ENCODE data around the gene SAPCD2. TPM values are rescaled to one million over a fixed set of nuclear protein-coding genes. Genes with fewer than 3 reads are reported as not detected.

SAPCD2 gene
- total RNA-seq, 1 donor from 2014 or later = 5.3 TPM

DNA sequence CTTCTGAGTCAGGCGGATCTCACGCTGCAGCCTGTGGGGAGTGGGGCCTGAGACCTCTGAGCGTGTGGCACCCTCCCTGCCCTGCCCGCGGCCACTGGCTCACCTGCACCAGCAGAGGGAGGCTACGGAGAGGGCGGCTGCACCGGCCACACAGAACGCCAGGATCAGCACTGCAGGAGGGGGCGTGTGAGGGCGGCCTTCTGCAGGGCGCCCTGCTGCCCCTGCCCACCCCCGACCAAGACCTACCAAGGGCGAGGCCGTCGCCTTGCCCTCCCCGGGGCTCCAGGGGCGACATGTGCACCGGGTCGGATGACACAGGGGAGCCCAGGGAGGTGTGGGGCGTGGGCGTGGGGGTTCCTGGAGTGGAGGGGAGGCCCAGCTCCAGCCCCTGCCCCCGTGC, 29.8 kb downstream of the SAPCD2 start:
- DNase-seq (ENCODE audit: low read depth) = no peak
- Histone ChIP-seq H3K27me3 (ENCODE audit: control insufficient read depth, insufficient read depth, low read length) (no peaks in the 10 kb centered on the region), H3K36me3 (ENCODE audit: control insufficient read depth, insufficient read depth, low read length) (no peaks in the 10 kb centered on the region), H3K4me3 (ENCODE audit: low read depth, low read length) (no peak overlapping the region)
- TF ChIP-seq, protein P1, sequence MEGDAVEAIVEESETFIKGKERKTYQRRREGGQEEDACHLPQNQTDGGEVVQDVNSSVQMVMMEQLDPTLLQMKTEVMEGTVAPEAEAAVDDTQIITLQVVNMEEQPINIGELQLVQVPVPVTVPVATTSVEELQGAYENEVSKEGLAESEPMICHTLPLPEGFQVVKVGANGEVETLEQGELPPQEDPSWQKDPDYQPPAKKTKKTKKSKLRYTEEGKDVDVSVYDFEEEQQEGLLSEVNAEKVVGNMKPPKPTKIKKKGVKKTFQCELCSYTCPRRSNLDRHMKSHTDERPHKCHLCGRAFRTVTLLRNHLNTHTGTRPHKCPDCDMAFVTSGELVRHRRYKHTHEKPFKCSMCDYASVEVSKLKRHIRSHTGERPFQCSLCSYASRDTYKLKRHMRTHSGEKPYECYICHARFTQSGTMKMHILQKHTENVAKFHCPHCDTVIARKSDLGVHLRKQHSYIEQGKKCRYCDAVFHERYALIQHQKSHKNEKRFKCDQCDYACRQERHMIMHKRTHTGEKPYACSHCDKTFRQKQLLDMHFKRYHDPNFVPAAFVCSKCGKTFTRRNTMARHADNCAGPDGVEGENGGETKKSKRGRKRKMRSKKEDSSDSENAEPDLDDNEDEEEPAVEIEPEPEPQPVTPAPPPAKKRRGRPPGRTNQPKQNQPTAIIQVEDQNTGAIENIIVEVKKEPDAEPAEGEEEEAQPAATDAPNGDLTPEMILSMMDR (IDR thresholded peaks at IDR 0.05; ENCODE audit: insufficient read depth, low read length, poor library complexity, severe bottlenecking) = no peak

DNA sequence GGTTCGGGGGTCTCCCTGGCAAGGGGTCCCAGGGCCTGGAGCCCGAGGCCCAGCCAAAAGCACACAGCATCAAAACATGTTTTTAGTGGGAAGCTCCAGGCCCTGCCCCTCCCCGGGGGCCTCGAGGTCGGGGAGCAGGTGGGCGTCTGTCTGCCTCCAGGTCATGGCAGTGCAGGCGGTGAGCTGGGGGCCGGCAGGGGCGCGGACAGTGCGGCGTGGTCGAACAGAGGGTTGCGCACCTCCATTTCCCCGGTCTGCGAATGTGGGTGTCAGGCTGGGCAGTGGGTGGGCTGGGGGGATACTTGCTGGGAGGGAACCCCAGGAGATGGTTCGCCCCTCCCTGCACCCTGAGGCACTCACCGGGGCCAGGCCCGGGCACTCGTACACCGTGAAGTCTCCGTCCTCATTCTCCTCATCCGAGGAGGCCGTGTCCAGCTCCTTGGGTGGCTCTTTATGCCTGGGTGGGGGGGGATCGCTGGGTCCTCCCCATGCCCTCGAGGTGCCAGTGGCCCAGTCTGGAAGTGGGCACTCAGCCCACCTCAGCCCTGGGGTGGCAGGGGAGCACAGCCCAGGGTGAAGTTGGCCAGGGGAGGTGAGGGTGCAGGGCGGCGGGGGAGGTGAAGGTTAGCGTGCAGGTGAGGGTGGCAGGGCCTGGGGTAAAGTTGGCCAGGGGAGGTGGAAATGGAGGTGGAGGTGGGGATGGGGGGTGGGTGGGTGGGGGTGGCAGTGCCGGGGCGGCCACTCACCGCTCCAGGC, 30.6 kb downstream of the SAPCD2 start:
- H3K36me3 ChIP-seq (ENCODE audit: control insufficient read depth, insufficient read depth, low read length) = no peaks in the 10 kb centered on the region
- no peaks in the 10 kb centered on the region for H3K27me3 ChIP-seq (ENCODE audit: control insufficient read depth, insufficient read depth, low read length)
- TF ChIP-seq, protein P1 (IDR thresholded peaks at IDR 0.05; ENCODE audit: insufficient read depth, low read length, poor library complexity, severe bottlenecking) = no peak
- no peak overlapping the region for H3K4me3 ChIP-seq (ENCODE audit: low read depth, low read length)
- DNase-seq (ENCODE audit: low read depth) = no peak

DNA sequence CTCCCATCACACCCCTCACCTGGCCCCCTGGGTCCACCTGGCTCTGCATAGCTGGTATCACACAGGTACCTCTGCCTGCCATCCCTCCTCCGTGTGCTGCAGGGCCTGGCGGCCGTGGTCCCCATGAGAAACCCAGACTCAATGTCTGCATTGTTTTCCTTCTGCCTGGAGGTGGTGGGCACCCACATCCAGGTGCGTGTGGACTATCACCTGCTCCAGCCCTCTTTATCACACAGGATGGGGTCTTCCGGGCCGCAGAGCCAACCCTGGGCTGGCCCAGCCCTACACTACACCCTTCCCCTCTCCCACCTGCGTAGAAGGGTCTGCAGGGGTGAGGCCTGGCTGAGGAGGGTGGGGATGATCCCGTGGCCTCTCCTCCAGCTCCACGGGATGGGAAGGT, 31.4 kb downstream of the SAPCD2 start:
- Histone ChIP-seq H3K4me3 (ENCODE audit: low read depth, low read length) (no peak overlapping the region), H3K27me3 (ENCODE audit: control insufficient read depth, insufficient read depth, low read length) (peaks cover under 1% of the 10 kb centered on the region), H3K36me3 (ENCODE audit: control insufficient read depth, insufficient read depth, low read length) (no peaks in the 10 kb centered on the region)
- no peak for DNase-seq (ENCODE audit: low read depth)
- TF ChIP-seq, protein P1 (IDR thresholded peaks at IDR 0.05; ENCODE audit: insufficient read depth, low read length, poor library complexity, severe bottlenecking) = no peak

DNA sequence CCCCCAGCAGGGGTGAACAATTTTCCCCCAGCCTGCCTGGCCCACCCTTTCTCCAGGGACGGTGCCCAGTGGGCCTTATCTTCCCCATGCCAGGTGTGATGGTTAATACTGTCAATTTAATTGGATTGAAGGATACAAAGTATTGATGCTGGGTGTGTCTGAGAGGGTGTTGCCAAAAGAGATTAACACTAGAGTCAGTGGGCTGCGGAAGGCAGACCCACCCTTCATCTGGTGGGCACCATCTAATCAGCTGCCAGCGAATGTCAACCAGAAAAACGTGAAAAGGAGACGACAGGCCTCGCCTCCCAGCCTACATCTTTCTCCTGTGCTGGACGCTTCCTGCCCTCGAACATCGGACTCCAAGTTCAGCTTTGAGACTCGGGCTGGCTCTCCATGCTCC, 32.9 kb downstream of the SAPCD2 start:
- no peak overlapping the region for H3K4me3 ChIP-seq (ENCODE audit: low read depth, low read length)
- no peak for DNase-seq (ENCODE audit: low read depth)
- H3K27me3 ChIP-seq (ENCODE audit: control insufficient read depth, insufficient read depth, low read length) = peaks cover 2% of the 10 kb centered on the region
- TF ChIP-seq, protein P1 (IDR thresholded peaks at IDR 0.05; ENCODE audit: insufficient read depth, low read length, poor library complexity, severe bottlenecking) = no peak
- no peaks in the 10 kb centered on the region for H3K36me3 ChIP-seq (ENCODE audit: control insufficient read depth, insufficient read depth, low read length)

DNA sequence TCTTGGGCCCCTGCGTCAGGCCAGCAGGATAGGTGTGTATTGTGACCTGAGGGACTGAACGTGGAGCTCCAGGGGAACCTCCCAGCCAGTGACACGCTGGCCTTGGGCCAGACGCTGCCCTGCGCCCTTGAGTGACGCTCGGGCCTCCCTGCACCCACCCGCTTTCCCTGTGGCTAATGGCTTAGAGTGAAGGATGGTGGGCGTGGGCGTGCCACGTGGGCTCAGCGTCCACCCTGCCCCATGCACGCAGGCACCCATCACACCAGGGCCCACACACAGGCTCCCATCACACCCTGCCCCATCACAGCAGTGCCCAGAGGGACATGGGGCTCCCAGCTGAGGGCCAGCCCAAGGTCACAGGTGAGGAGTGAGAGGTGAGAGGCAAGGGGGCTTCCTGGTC, 33.3 kb downstream of the SAPCD2 start:
- DNase-seq (ENCODE audit: low read depth) = no peak

More for the DNA sequence above, 33.3 kb downstream of the SAPCD2 start:
- H3K36me3 ChIP-seq (ENCODE audit: control insufficient read depth, insufficient read depth, low read length) = no peaks in the 10 kb centered on the region
- no peak overlapping the region for H3K4me3 ChIP-seq (ENCODE audit: low read depth, low read length)
- TF ChIP-seq, protein P1 (IDR thresholded peaks at IDR 0.05; ENCODE audit: insufficient read depth, low read length, poor library complexity, severe bottlenecking) = no peak
- peaks cover 2% of the 10 kb centered on the region for H3K27me3 ChIP-seq (ENCODE audit: control insufficient read depth, insufficient read depth, low read length)

Data from kidney epithelial cell (primary cell).